Measurements from ENCODE around the gene GMNC. TPM values are rescaled to one million over a fixed set of nuclear protein-coding genes. Genes with fewer than 3 reads are reported as not detected.

The GMNC gene
- total and polyA plus RNA-seq, 10 of the 15 experiments (the other 5 are each of a cell fraction or from before 2014, with no cell fraction given): not detected

- no peak for DNase-seq (ENCODE audit: low read depth, low spot score)
- Histone ChIP-seq H3K4me3 (no peak overlapping the region), H3K36me3 (ENCODE audit: control insufficient read depth in 2 of 2, insufficient read depth in 2 of 2, low read length in 1 of 2) (no peaks in the 10 kb centered on the region), H2AFZ (ENCODE audit: control insufficient read depth, low read depth, low read length) (no peak overlapping the region), H3K4me2 (ENCODE audit: control insufficient read depth, insufficient read depth) (no peak overlapping the region), H3K79me2 (ENCODE audit: control insufficient read depth, insufficient read depth, low read length) (no peaks in the 10 kb centered on the region), H3K9ac (ENCODE audit: control insufficient read depth, insufficient read depth, low read length) (no peak overlapping the region), H3K27me3 (replicated peaks in 1 of 2; ENCODE audit: control insufficient read depth in 2 of 2, insufficient read depth in 2 of 2, low read length in 1 of 2) (no peaks in the 10 kb centered on the region), H3K27ac (ENCODE audit: control insufficient read depth, insufficient read depth) (no peak overlapping the region), H3K4me1 (ENCODE audit: control insufficient read depth, insufficient read depth, low read length) (no peaks in the 10 kb centered on the region), H3K9me3 (replicated peaks; ENCODE audit: control insufficient read depth, insufficient read depth, low read length) (no peaks in the 10 kb centered on the region), H4K20me1 (ENCODE audit: control insufficient read depth, insufficient read depth) (no peaks in the 10 kb centered on the region)
- CTCF ChIA-PET: interaction anchor here (1.4 to 1.8 kb wide), 2 partner anchors 9 to 12 kb away, joined by 4 to 13 read pairs; no protein-coding TSS in a partner anchor
- SMC1A ChIA-PET (ENCODE audit: uncharacterized antibody, unreplicated experiment): no interaction called here
- 39% methylated on average over 4 of the region's 4 CpGs for WGBS (ENCODE audit: insufficient coverage, insufficient replicate concordance, low lambda C conversion rate, missing lambda C conversion rate)
- no peak for FAIRE-seq
- intact Hi-C loops (cut with micrococcal nuclease; ENCODE audit: unreplicated experiment): no loop called here
- RAD21 ChIA-PET (ENCODE audit: unreplicated experiment): interaction anchor here (1.1 kb wide), 1 partner anchor 9 kb away, joined by 3 read pairs; no protein-coding TSS in a partner anchor
- in situ Hi-C loops (cut with MboI): no loop called here
- BruUV-seq (replicated peaks): no TSS peak
- ATAC-seq: peak; percentile 54; the same call in 2 of the 3 replicates
- POLR2A ChIA-PET: interaction anchor here (0.6 kb wide), 1 partner anchor 80 kb away, joined by 4 read pairs; no protein-coding TSS in a partner anchor
- TF ChIP-seq NFYB (IDR thresholded peaks at IDR 0.05; ENCODE audit: insufficient read depth, low read depth, low read length) (no peak), SIN3A (IDR thresholded peaks at IDR 0.05; ENCODE audit: low read depth, low read length) (no peak), PRDM15 (CRISPR knock-in tag; IDR thresholded peaks at IDR 0.05) (no peak), PAX8 (IDR thresholded peaks at IDR 0.05) (no peak), FOS (IDR thresholded peaks at IDR 0.05; ENCODE audit: borderline replicate concordance, extremely low read depth, insufficient read length) (no peak), SPI1 (IDR thresholded peaks at IDR 0.05; ENCODE audit: borderline replicate concordance, insufficient read depth, low read depth, low read length) (no peak), CEBPZ (IDR thresholded peaks at IDR 0.05; ENCODE audit: low read depth, low read length) (no peak), TBL1XR1 (IDR thresholded peaks at IDR 0.05; ENCODE audit: low read depth, low read length) (no peak), KAT2A (conservative IDR thresholded peaks at IDR 0.05; ENCODE audit: control insufficient read depth, low read depth, low read length) (no peak), CTCF (IDR thresholded peaks at IDR 0.05 in 2 of 3, conservative IDR thresholded peaks at IDR 0.05 in 1 of 3; ENCODE audit: control insufficient read depth in 2 of 3, extremely low read depth in 1 of 3, insufficient read depth in 1 of 3, low read depth in 3 of 3, low read length in 3 of 3) (no peak), NBN (IDR thresholded peaks at IDR 0.05) (no peak), ZNF274 (IDR thresholded peaks at IDR 0.05; ENCODE audit: insufficient read depth, insufficient read length) (no peak), SRF (IDR thresholded peaks at IDR 0.05; ENCODE audit: low read depth in 2 of 2, low read length in 2 of 2) (no peak)
These were observed 30.0 kb upstream of the GMNC start for GRCh38 chr3:190892395-190892902.

All from GM12878 (cell line).